ENCODE measurements around the gene PUS10.
"Not testable (repeated sequence)": the region's sequence is repeated elsewhere in the genome, so short reads cannot be mapped to it uniquely, and the experiment has no call there.

The PUS10 gene

DNA sequence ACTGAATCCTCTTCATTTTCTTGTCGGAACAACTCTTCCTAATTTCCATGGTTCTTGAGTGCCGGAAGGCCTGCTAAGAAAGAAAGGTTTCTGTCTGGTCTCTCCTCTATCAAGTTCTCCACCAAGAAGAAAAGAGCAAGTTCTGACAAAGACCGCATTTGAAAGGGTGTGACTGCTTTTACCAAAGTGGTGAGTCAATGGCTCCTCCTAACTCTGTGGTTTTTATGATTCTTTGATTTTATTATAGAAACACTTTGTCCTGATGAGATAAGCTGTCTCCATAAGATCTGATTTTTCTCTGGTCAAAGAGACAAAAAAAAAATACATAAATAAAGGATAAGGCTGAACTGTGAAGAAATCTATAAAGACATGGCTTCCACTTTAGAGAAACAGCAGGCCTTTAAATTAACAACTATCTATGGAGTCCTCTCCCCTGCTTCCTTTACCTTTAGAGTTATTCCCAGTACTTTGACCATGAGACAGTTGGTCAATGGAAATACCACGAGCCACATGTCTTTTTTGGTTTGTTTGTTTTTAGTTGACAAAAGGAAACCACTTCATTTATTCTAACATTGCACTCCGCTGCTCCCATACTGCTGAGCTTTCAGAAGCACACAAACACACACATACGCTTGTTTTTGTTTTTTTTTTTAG, 69.0 kb downstream of the PUS10 start:
- no peaks in the 10 kb centered on the region for H3K27me3 Mint-ChIP-seq
- H3K4me3 Mint-ChIP-seq = no peak overlapping the region
- H3K4me1 Mint-ChIP-seq (ENCODE audit: low read depth) = peaks cover 25% of the 10 kb centered on the region
- no peak overlapping the region for H3K27ac Mint-ChIP-seq
- no peaks in the 10 kb centered on the region for H3K9me3 Mint-ChIP-seq
- peaks cover 61% of the 10 kb centered on the region for H3K36me3 Mint-ChIP-seq (ENCODE audit: low read depth)
- no peak for DNase-seq

DNA sequence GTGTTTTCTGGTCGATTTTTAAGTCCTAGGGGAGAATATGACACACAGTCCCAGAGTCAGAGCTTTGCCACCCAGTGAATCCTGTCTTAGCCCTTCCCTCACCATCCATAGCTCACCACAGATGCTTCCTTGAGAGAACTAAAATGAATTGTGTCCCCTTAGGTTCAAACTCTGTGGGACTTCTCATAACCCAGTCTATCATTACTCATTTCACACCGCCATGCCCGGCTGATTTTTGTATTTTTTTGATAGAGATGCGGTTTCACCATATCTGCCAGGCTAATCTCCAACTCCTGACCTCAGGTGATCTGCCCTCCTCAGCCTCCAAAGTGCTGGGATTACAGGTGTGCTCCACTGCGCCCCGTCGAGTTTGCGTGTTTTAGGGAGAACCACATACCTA, 69.9 kb downstream of the PUS10 start:
- no peak overlapping the region for H3K4me3 Mint-ChIP-seq
- no peak for DNase-seq
- H3K9me3 Mint-ChIP-seq = no peaks in the 10 kb centered on the region
- no peak overlapping the region for H3K27ac Mint-ChIP-seq
- no peaks in the 10 kb centered on the region for H3K27me3 Mint-ChIP-seq
- peaks cover 61% of the 10 kb centered on the region for H3K36me3 Mint-ChIP-seq (ENCODE audit: low read depth)
- peaks cover 20% of the 10 kb centered on the region for H3K4me1 Mint-ChIP-seq (ENCODE audit: low read depth)

DNA sequence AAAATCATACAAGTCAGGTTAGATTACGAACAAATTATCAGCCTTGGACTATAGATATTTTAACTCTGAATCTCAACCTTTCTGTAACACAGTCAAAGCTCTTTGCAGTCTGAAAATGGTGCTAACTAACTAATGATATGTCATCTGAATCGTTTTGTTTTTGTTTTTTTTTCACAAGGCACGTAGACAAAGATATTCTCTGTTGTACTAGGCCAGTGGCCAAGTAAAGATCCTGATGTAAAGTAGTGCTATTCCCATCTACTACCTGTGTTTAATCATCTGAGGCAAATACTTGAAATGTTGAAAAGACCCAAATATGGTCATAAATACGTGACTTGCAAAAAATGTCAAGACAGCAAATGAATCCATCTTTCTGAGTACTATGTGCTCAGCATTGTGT, 71.0 kb downstream of the PUS10 start:
- H3K4me1 Mint-ChIP-seq (ENCODE audit: low read depth) = peaks cover 20% of the 10 kb centered on the region
- H3K27me3 Mint-ChIP-seq = no peaks in the 10 kb centered on the region
- H3K27ac Mint-ChIP-seq = no peak overlapping the region
- no peak overlapping the region for H3K4me3 Mint-ChIP-seq
- H3K9me3 Mint-ChIP-seq = no peaks in the 10 kb centered on the region
- peaks cover 60% of the 10 kb centered on the region for H3K36me3 Mint-ChIP-seq (ENCODE audit: low read depth)
- no peak for DNase-seq

DNA sequence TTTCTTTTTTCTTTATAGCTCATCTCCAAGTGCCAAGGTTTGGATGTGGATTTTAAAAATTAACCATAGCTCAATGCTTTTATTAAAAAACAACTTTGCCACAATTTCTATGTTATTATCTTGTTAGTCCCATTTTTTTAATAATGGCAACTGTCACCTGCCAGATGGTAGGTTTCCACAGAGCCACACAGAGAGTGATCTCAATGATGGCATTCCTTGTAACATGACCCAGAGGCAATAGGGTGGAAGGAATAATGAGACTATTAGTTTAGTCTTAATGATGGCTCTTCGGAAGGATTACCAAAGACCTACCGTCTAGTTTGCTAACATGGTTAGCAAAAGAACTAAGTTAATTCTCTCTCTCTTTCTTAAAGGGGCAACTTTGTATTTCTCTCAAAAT, 72.7 kb downstream of the PUS10 start:
- H3K4me1 Mint-ChIP-seq (ENCODE audit: low read depth) = peaks cover 20% of the 10 kb centered on the region
- H3K4me3 Mint-ChIP-seq = no peak overlapping the region
- H3K27me3 Mint-ChIP-seq = no peaks in the 10 kb centered on the region
- no peak overlapping the region for H3K27ac Mint-ChIP-seq
- DNase-seq = no peak
- no peaks in the 10 kb centered on the region for H3K9me3 Mint-ChIP-seq
- H3K36me3 Mint-ChIP-seq (ENCODE audit: low read depth) = peaks cover 63% of the 10 kb centered on the region

DNA sequence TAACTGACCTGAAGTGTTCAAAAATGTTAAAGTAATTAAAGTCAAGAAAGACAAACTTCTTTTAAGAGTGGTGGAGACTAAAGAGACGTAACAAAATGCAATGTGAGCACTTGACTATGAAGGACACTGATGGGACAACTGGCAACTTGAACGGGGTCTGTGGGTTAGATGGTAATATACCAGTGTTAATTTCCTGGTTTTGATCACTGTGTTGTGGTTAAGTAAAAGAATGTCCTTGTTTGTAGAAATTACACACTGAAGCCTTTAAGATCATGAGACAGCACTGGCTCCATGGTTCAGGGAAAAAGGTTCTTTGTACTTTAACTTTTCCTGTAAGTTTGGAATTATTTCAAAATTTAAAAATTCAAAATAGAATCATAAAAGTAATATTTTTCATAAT, 78.4 kb downstream of the PUS10 start:
- no peak for DNase-seq
- Mint-ChIP-seq H3K36me3 (ENCODE audit: low read depth) (peaks cover 79% of the 10 kb centered on the region), H3K9me3 (no peaks in the 10 kb centered on the region), H3K4me3 (no peak overlapping the region), H3K27me3 (no peaks in the 10 kb centered on the region), H3K4me1 (ENCODE audit: low read depth) (peaks cover 7% of the 10 kb centered on the region), H3K27ac (no peak overlapping the region)

DNA sequence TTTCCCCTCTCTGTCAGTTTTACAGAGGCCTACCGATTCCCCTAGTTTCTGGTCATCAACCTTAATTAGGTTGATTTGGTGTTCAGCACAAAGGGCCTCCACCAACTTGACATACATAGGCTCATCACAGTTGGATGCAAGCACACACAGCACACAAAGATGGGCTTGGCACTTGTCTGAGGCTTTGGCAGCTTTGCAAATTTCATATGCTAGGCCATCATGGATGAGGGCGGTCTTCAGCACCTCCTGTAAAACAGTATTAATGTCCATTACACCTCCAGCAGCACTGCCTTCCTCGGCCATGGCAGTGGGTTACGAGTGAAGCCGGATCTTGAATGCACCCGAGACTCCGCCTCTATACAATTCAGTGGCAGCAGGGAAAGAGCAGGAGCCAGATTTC, 79.8 kb downstream of the PUS10 start:
- Mint-ChIP-seq H3K4me3 (no peak overlapping the region), H3K27me3 (no peaks in the 10 kb centered on the region), H3K36me3 (ENCODE audit: low read depth) (peaks cover 78% of the 10 kb centered on the region), H3K27ac (no peak overlapping the region), H3K9me3 (no peaks in the 10 kb centered on the region), H3K4me1 (ENCODE audit: low read depth) (peaks cover 8% of the 10 kb centered on the region)
- no peak for DNase-seq

DNA sequence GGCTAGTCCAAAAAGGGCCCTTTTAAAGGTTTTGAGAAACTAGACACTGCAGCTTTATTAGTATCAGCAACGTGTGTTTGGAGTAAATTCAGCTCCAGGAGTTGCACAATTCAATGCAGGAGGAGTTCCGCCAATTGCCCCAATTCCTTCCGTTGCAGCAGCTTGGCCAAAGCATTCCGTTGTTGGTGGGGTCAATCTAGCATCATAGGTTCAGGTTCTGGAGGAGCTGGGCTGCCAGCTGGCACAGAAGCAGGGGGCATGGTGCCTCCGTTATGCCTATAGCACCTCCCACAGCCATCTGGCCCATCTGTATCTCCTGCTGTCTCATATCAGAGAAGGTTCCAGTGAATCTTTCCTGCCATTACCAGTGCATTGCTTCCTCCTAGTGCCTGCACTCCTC, 81.3 kb downstream of the PUS10 start:
- no peaks in the 10 kb centered on the region for H3K9me3 Mint-ChIP-seq
- DNase-seq = no peak
- H3K4me1 Mint-ChIP-seq (ENCODE audit: low read depth) = peaks cover 16% of the 10 kb centered on the region
- no peak overlapping the region for H3K4me3 Mint-ChIP-seq
- H3K36me3 Mint-ChIP-seq (ENCODE audit: low read depth) = peaks cover 84% of the 10 kb centered on the region
- no peak overlapping the region for H3K27ac Mint-ChIP-seq
- no peaks in the 10 kb centered on the region for H3K27me3 Mint-ChIP-seq

DNA sequence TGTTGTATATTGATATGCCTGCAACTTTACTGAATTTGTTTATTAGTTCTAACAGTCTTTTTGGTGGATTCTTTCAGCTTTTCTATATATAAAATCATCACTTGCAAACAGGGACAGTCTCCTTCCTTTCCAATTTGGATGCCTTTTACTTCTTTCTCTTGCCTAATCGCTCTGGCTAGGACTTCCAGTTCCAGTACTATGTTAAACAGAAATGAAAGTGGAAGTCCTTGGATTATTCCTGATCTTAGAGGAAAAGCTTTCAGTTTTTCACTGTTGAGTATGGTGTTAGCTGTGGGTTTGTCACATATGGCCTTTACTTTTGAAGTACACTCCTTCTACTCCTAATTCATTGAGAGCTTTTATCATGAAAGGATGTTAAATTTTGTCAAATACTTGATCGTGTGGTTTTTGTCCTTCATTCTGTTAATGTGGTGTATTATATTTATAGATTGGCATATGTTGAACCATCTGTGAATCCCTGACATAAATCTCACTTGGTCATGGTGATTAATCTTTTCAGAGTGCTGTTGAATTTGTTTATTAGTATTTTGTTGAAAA, 83.8 kb downstream of the PUS10 start:
- Mint-ChIP-seq H3K9me3 (no peaks in the 10 kb centered on the region), H3K27me3 (no peaks in the 10 kb centered on the region), H3K36me3 (ENCODE audit: low read depth) (peaks cover 84% of the 10 kb centered on the region), H3K4me1 (ENCODE audit: low read depth) (peaks cover 13% of the 10 kb centered on the region), H3K4me3 (no peak overlapping the region), H3K27ac (no peak overlapping the region)
- DNase-seq = no peak

DNA sequence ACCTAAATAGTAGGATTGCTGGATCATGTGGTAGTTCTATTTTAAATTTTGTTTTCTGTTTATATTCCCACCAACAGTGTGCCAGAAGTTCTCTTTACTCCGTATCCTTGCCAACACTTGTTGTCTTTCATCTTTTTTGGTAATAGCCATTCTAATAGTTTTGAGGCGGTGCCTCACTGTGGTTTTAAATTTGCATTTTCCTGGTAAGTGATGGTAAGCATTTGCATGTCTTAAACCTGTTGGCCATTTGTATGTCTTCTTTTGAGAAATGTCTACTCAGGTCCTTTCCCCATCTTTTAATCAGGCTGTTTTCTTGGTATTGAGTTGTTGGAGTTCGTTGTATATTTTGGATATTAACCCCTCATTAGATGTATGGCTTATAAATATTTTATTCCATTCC, 85.1 kb downstream of the PUS10 start:
- H3K9me3 Mint-ChIP-seq = no peaks in the 10 kb centered on the region
- H3K27me3 Mint-ChIP-seq = no peaks in the 10 kb centered on the region
- H3K36me3 Mint-ChIP-seq (ENCODE audit: low read depth) = peaks cover 77% of the 10 kb centered on the region
- H3K27ac Mint-ChIP-seq = no peak overlapping the region
- no peak overlapping the region for H3K4me3 Mint-ChIP-seq
- peaks cover 13% of the 10 kb centered on the region for H3K4me1 Mint-ChIP-seq (ENCODE audit: low read depth)
- DNase-seq = no peak

DNA sequence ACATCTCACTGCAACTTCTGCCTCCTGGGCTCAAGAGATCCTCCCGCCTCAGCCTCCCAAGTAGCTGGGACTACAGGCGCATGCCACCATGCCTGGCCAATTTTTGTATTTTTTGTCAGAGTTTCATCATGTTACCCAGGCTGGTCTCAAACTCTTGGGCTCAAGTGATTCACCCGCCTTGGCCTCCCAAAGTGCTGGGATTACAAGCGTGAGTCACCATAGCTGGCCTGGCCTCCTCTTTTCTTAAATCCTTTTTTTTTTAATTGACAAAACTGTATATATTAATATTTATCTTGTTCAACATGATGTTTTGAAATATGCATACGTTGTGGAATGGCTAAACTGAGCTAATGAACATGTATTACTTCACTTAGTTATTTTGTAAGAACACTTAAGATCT, 86.0 kb downstream of the PUS10 start:
- H3K4me3 Mint-ChIP-seq, DNase-seq, H3K27me3 Mint-ChIP-seq, H3K9me3 Mint-ChIP-seq: not testable (repeated sequence)
- Mint-ChIP-seq H3K36me3 (ENCODE audit: low read depth) (peaks cover 77% of the 10 kb centered on the region), H3K4me1 (ENCODE audit: low read depth) (peaks cover 12% of the 10 kb centered on the region), H3K27ac (peak overlapping the region; percentile 3)

DNA sequence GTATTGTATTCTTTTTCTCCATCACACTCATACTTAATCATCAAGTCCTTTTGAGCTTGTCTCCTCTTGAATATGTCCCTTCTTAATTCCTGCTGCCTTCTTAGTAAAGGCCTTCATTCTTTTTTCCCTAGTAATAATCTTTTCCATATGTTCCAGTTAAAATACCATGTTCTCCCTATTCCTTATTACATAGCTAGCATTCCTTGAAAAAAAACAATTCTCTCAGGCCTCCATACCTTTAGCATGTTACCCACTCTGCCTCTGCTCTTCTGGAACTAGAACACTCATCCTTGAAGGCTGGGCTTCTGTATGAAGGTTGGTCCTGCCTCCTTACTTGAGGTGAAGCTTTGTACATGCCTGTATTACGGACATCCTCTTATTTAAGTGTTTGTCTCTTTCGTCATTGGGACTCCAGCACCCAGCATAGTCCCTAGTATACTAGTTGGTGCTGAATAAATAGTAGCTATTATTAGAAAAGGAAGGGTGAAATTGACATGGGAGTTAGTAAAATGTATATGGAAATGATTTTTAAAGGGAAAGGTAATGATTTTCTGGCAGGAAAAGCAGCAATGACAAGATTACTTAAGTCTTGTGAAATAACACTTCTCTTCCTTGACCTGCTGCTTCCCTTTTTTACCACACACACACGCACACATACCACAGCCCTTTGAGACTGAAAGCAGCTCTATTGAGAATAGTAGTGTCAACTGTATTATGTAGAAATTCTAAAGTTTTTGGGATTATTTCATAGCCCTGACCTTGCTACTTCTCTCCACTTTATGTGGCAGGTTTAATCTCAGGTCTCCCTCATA, 91.1 kb downstream of the PUS10 start:
- Mint-ChIP-seq H3K9me3 (peaks cover 6% of the 10 kb centered on the region), H3K4me3 (no peak overlapping the region), H3K27ac (peak overlapping the region; percentile 39), H3K36me3 (ENCODE audit: low read depth) (peaks cover 76% of the 10 kb centered on the region), H3K27me3 (no peaks in the 10 kb centered on the region), H3K4me1 (ENCODE audit: low read depth) (peaks cover 3% of the 10 kb centered on the region)
- DNase-seq = no peak

DNA sequence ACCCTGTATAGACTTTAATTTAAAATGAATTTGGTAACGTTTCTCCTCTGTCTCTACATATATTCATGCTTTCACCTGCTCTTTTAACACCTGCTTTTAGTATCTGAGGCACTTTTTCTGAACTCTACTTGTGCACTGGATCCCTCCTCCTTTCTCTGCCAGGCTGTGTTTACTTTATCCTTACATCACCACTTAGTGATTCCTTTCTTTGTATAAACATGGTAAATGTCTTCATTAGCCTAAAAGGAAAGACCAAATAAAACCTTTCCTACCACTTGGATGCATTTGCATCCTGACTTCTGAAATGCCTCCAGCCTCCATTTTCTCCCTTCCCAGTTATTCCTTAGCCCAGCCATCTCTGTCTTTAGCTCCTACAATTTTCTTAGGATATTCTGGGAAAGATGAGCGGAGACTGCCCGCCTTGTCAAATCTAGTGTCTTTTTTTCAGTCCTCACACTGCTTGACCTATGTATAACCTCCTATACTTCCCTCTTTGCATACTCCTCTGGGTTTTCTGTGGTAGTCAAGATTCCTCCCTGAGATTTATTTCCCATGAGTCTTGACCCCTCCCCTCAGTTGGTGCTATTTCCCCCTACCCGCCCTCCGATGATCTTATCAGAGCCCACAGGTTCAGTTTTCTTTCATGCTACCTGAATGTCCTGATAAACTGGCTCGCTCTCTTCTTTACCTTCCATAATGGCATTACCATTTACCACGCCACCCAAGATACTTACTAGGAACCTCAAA, 91.9 kb downstream of the PUS10 start:
- Mint-ChIP-seq H3K4me1 (ENCODE audit: low read depth) (no peaks in the 10 kb centered on the region), H3K27ac (no peak overlapping the region)

DNA sequence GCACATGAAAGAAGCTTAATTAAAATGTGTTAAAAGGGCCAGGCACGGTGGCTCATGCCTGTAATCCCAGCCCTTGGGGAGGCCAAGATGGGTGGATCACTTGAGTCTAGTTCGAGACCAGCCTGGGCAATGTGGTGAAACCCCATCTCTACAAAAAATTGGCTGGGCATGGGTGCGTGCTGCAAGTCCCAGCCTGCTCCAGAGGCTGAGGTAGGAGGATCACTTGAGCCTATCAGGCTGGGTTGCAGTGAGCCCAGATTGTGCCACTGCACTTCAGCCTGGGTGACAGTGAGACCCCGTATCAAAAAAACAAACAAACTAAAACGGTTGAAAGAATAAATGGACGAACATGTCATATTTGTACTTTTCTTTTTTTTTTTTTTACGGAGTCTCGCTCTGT, 110.7 kb downstream of the PUS10 start:
- H3K27me3 Mint-ChIP-seq = no peaks in the 10 kb centered on the region
- no peak overlapping the region for H3K4me3 Mint-ChIP-seq
- H3K36me3 Mint-ChIP-seq (ENCODE audit: low read depth) = peaks cover 79% of the 10 kb centered on the region
- no peaks in the 10 kb centered on the region for H3K9me3 Mint-ChIP-seq
- DNase-seq = no peak
- H3K27ac Mint-ChIP-seq = peak overlapping the region; percentile 64
- H3K4me1 Mint-ChIP-seq (ENCODE audit: low read depth) = peaks cover 29% of the 10 kb centered on the region

More for the DNA sequence above, 91.9 kb downstream of the PUS10 start:
- Mint-ChIP-seq H3K36me3 (ENCODE audit: low read depth) (peaks cover 78% of the 10 kb centered on the region), H3K27me3 (no peaks in the 10 kb centered on the region), H3K4me3 (no peak overlapping the region), H3K9me3 (peaks cover 6% of the 10 kb centered on the region)
- no peak for DNase-seq

DNA sequence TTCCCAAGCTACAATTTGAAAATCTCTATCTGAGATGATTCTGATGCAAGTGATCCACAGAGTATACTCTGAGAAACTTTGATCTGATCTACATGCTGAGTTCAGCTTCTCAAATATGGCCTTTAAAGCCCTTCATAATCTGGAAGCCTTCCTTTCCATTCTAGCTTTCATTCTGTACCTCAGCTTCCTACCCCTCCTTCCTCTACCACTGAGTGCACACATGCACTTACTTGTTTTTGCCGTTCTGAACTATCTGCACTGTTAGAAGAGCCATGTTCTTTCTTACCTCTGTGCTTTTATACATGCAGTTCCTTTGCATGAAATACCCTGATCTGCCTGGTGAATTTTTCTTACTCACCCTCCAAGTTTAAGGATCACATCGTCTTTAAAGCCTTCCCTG, 111.7 kb downstream of the PUS10 start:
- Mint-ChIP-seq H3K9me3 (no peaks in the 10 kb centered on the region), H3K27ac (peak overlapping the region; percentile 79), H3K4me1 (ENCODE audit: low read depth) (peaks cover 32% of the 10 kb centered on the region), H3K4me3 (no peak overlapping the region), H3K36me3 (ENCODE audit: low read depth) (peaks cover 82% of the 10 kb centered on the region), H3K27me3 (no peaks in the 10 kb centered on the region)
- DNase-seq = no peak
